ENCODE data around the gene PRRT1B. TPM values are rescaled to one million over a fixed set of nuclear protein-coding genes. Genes with fewer than 3 reads are reported as not detected.

Gene PRRT1B
- total RNA-seq, 1 donor from 2014 or later = not detected

- Histone ChIP-seq H3K9me3 (replicated peaks) (no peaks in the 10 kb centered on the region), H3K27ac (replicated peaks) (no peak overlapping the region), H3K4me1 (peaks cover 31% of the 10 kb centered on the region), H3K36me3 (peaks cover 43% of the 10 kb centered on the region), H3K27me3 (ENCODE audit: low read depth) (no peaks in the 10 kb centered on the region), H3K4me3 (no peak overlapping the region)
- TF ChIP-seq CTCF (IDR thresholded peaks at IDR 0.05; ENCODE audit: borderline replicate concordance) = no peak
- intact Hi-C loops (cut with micrococcal nuclease) = no loop called here
- no peak for DNase-seq
Measured at GRCh38 chr9:131500939-131501541, 44.3 kb upstream of the PRRT1B start.

- no peaks in the 10 kb centered on the region for H3K9me3 ChIP-seq (replicated peaks)
- peaks cover 31% of the 10 kb centered on the region for H3K4me1 ChIP-seq
- peak within 1 kb of the TSS; percentile 95 for H3K4me3 ChIP-seq
- no peaks in the 10 kb centered on the region for H3K27me3 ChIP-seq (ENCODE audit: low read depth)
- H3K36me3 ChIP-seq = peaks cover 37% of the 10 kb centered on the region
- intact Hi-C loops (cut with micrococcal nuclease) = no loop called here
- H3K27ac ChIP-seq (replicated peaks) = peak within 1 kb of the TSS; percentile 86
- TF ChIP-seq CTCF (IDR thresholded peaks at IDR 0.05; ENCODE audit: borderline replicate concordance) = no peak
- DNase-seq = peak; percentile 88
Measured at GRCh38 chr9:131502781-131503625, 42.3 kb upstream of the PRRT1B start, which contains the start of gene POMT1. Gene POMT1, plus strand, starts transcription at chr9:131502918. Its CDS starts 1,301 bp downstream, at chr9:131504219.

- Histone ChIP-seq H3K36me3 (peaks cover 28% of the 10 kb centered on the region), H3K4me1 (peaks cover 31% of the 10 kb centered on the region), H3K27me3 (ENCODE audit: low read depth) (no peaks in the 10 kb centered on the region), H3K27ac (replicated peaks) (peak overlapping the region; percentile 86), H3K9me3 (replicated peaks) (no peaks in the 10 kb centered on the region), H3K4me3 (peak overlapping the region; percentile 95)
- intact Hi-C loops (cut with micrococcal nuclease) = no loop called here
- no peak for DNase-seq
- no peak for TF ChIP-seq CTCF (IDR thresholded peaks at IDR 0.05; ENCODE audit: borderline replicate concordance)
Measured at GRCh38 chr9:131503626-131504465, 41.5 kb upstream of the PRRT1B start.

GRCh38 chr9:131505012-131505411 lies 40.3 kb upstream of the PRRT1B start:
- TF ChIP-seq CTCF (IDR thresholded peaks at IDR 0.05; ENCODE audit: borderline replicate concordance) = no peak
- no peak for DNase-seq
- H3K27ac ChIP-seq (replicated peaks) = no peak overlapping the region
- H3K4me1 ChIP-seq = peaks cover 31% of the 10 kb centered on the region
- H3K27me3 ChIP-seq (ENCODE audit: low read depth) = no peaks in the 10 kb centered on the region
- no peak overlapping the region for H3K4me3 ChIP-seq
- no peaks in the 10 kb centered on the region for H3K9me3 ChIP-seq (replicated peaks)
- intact Hi-C loops (cut with micrococcal nuclease) = no loop called here
- peaks cover 26% of the 10 kb centered on the region for H3K36me3 ChIP-seq

- H3K27ac ChIP-seq (replicated peaks) = no peak overlapping the region
- H3K27me3 ChIP-seq (ENCODE audit: low read depth) = no peaks in the 10 kb centered on the region
- no peak for DNase-seq
- no peak overlapping the region for H3K4me3 ChIP-seq
- no peaks in the 10 kb centered on the region for H3K9me3 ChIP-seq (replicated peaks)
- intact Hi-C loops (cut with micrococcal nuclease) = no loop called here
- TF ChIP-seq CTCF (IDR thresholded peaks at IDR 0.05; ENCODE audit: borderline replicate concordance) = no peak
- H3K4me1 ChIP-seq = no peaks in the 10 kb centered on the region
- H3K36me3 ChIP-seq = peaks cover 77% of the 10 kb centered on the region
Measured at GRCh38 chr9:131511416-131511815, 33.9 kb upstream of the PRRT1B start.

Data from left ventricle myocardium inferior (tissue), 1 donor.